Parathyroid adenoma (tissue), 2 donors: ENCODE measurements around the gene KCNK6.
"Not testable (repeated sequence)": the region's sequence is repeated elsewhere in the genome, so short reads cannot be mapped to it uniquely, and the experiment has no call there.

ENCODE experiments used
- H2AFZ ChIP-seq: fragments of 300-600 bp; sonication (generic); one replicate; pipeline ENCODE4 v1.7.0; 2017; ENCODE audit warnings: antibody characterized with exemption, mild to moderate bottlenecking
- H3K27ac ChIP-seq: fragments of 300-600 bp; sonication (generic); one replicate; pipeline ENCODE4 v1.7.0; 2017
- H3K27me3 ChIP-seq: fragments of 300-600 bp; sonication (generic); one replicate; pipeline ENCODE4 v1.7.0; 2017; ENCODE audit warnings: low read length; ENCODE audit not compliant: control insufficient read depth, insufficient read depth
- H3K36me3 ChIP-seq: fragments of 300-600 bp; sonication (generic); one replicate; pipeline ENCODE4 v1.7.0; 2017; ENCODE audit warnings: low read length; ENCODE audit not compliant: control insufficient read depth, insufficient read depth
- H3K4me1 ChIP-seq: fragments of 300-600 bp; sonication (generic); one replicate; pipeline ENCODE4 v1.7.0; 2017; ENCODE audit warnings: control low read depth
- H3K4me2 ChIP-seq: fragments of 300-600 bp; sonication (generic); one replicate; pipeline ENCODE4 v1.7.0; 2017; ENCODE audit warnings: low read length
- H3K4me3 ChIP-seq: fragments of 300-600 bp; sonication (generic); one replicate; pipeline ENCODE4 v1.7.0; 2017; ENCODE audit warnings: low read depth, low read length
- H3K79me2 ChIP-seq: fragments of 300-600 bp; sonication (generic); one replicate; pipeline ENCODE4 v1.7.0; 2017; ENCODE audit warnings: control low read depth
- H3K9ac ChIP-seq: fragments of 300-600 bp; sonication (generic); one replicate; pipeline ENCODE4 v1.7.0; 2017; ENCODE audit warnings: mild to moderate bottlenecking
- H3K9me3 ChIP-seq: fragments of 300-600 bp; sonication (generic); one replicate; pipeline ENCODE4 v1.7.0; 2017; ENCODE audit warnings: low read length; ENCODE audit not compliant: control insufficient read depth
- TF ChIP-seq, protein P1 (sequence below): fragments of 300-600 bp; sonication (generic); IDR thresholded peaks from one replicate; pipeline ENCODE4 v1.7.0; 2017; ENCODE audit warnings: antibody characterized with exemption, mild to moderate bottlenecking
- donor health status: primary hyperparathyroidism.

Gene KCNK6

DNA sequence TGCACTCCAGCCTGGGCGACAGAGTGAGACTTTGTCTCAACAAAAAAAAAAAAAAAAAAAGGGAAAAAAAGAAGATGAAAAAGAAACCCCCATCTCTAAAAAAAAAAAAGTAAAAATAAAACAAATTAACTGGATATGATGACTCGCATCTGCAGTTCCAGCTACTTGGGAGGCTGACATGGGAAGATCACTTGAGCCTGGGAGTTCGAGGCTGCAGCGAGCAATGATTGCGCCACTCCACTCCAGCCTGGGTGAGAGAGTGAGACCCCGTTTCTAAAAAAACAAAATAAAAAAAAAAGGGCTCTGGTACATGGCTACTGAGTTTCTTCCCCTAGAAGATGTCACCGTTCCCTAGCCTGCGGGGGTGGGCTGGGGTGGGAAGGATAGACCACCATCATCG is 13.6 kb downstream of the KCNK6 start:
- H3K36me3 ChIP-seq: no peaks in the 10 kb centered on the region

DNA sequence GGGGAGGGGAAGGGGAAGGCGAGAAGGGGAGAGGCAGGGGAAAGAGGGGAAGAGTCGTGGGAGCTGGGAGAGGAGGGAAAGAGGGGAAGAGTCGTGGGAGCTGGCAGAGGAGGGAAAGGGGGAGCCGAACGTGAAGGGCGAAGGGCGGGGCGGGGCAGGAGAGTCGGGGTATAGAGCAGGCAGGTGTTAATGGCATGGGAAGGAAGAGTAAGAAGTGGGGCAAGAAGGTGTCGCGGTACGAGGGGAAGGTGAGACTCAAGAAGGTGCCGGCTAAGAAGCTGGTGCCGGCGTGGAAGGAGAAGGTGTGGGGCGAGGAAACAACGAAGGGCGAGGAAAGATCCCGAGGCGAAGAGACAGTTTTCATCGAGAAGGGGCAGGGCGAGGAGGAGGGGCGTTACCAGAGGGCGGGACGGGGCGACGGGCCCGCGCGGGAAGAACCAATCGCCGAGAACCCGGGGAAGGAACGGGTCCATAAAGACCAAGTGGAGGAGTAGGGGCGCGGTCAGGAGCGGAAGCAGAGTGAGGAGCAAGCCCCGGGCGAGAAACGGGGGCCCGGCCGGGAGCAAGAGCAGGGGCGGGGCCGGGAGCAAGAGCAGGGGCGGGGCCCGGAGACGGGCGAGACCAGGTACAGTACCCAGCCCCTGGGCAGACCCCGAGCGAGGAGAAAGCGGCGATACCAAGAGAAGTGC is 16.4 kb downstream of the KCNK6 start:
- Histone ChIP-seq H3K4me3 (peak overlapping the region; percentile 99), H3K4me1 (no peaks in the 10 kb centered on the region), H3K9me3 (no peaks in the 10 kb centered on the region), H3K36me3 (no peaks in the 10 kb centered on the region), H3K79me2 (no peaks in the 10 kb centered on the region), H3K9ac (no peak overlapping the region), H3K27me3 (no peaks in the 10 kb centered on the region), H3K27ac (peak overlapping the region; percentile 94), H3K4me2 (peak overlapping the region; percentile 100), H2AFZ (peak overlapping the region; percentile 90)
- TF ChIP-seq, protein P1, sequence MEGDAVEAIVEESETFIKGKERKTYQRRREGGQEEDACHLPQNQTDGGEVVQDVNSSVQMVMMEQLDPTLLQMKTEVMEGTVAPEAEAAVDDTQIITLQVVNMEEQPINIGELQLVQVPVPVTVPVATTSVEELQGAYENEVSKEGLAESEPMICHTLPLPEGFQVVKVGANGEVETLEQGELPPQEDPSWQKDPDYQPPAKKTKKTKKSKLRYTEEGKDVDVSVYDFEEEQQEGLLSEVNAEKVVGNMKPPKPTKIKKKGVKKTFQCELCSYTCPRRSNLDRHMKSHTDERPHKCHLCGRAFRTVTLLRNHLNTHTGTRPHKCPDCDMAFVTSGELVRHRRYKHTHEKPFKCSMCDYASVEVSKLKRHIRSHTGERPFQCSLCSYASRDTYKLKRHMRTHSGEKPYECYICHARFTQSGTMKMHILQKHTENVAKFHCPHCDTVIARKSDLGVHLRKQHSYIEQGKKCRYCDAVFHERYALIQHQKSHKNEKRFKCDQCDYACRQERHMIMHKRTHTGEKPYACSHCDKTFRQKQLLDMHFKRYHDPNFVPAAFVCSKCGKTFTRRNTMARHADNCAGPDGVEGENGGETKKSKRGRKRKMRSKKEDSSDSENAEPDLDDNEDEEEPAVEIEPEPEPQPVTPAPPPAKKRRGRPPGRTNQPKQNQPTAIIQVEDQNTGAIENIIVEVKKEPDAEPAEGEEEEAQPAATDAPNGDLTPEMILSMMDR: no peak

More for the DNA sequence above, 13.6 kb downstream of the KCNK6 start:
- no peaks in the 10 kb centered on the region for H3K27me3 ChIP-seq
- no peak overlapping the region for H3K4me2 ChIP-seq
- no peaks in the 10 kb centered on the region for H3K4me1 ChIP-seq
- no peak overlapping the region for H2AFZ ChIP-seq
- H3K79me2 ChIP-seq: no peaks in the 10 kb centered on the region
- no peak overlapping the region for H3K9ac ChIP-seq
- TF ChIP-seq, protein P1: no peak
- no peak overlapping the region for H3K4me3 ChIP-seq
- H3K27ac ChIP-seq: no peak overlapping the region
- H3K9me3 ChIP-seq: no peaks in the 10 kb centered on the region

DNA sequence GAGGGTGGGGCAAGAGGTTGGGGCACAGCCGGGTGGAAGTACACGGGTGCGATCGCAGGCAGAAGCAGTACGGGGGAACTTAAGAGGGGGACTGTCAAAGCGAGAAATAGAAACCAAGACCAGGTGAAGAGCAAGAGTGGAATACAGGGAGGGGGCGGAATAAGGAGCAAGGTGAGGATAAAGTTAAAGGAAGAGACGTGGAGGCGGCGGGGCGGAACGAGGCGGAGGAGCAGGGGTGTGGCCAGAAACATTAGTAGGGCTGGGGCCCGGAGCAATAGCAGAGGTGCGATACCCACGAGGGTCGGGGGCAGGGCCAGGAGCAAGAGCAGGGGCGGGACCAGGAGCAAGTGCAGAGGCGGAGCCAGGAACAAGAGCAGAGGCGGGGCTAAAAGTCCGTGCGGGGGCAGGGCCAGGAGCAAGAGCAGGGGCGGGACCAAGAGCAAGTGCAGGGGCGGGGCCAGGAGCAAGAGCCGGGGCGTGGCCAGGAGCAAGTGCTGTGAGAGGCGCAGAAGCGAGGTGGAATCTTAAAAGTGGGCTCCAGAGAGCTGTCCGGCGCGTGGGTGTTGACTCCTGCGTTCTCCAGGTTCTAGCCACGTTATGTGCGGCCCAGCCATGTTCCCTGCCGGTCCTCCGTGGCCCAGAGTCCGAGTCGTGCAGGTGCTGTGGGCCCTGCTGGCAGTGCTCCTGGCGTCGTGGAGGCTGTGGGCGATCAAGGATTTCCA is 17.2 kb downstream of the KCNK6 start:
- no peaks in the 10 kb centered on the region for H3K27me3 ChIP-seq
- no peaks in the 10 kb centered on the region for H3K36me3 ChIP-seq
- peak overlapping the region; percentile 90 for H2AFZ ChIP-seq
- H3K79me2 ChIP-seq: no peaks in the 10 kb centered on the region
- TF ChIP-seq, protein P1: no peak
- no peaks in the 10 kb centered on the region for H3K4me1 ChIP-seq
- H3K4me2 ChIP-seq: peak overlapping the region; percentile 100
- no peak overlapping the region for H3K9ac ChIP-seq
- H3K27ac ChIP-seq: peak overlapping the region; percentile 94
- peak overlapping the region; percentile 99 for H3K4me3 ChIP-seq
- H3K9me3 ChIP-seq: no peaks in the 10 kb centered on the region

DNA sequence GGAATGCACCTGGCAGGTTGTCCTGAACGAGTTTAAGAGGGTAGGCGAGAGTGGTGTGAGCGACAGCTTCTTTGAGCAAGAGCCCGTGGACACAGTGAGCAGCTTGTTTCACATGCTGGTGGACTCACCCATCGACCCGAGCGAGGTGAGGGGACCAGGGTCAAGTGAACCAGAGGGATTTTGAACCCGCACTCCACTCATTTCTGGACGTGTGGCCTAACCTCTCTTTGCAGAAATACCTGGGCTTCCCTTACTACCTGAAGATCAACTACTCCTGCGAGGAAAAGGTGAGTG is 17.7 kb downstream of the KCNK6 start:
- H3K27ac ChIP-seq: peak overlapping the region; percentile 94
- H3K4me3 ChIP-seq: peak overlapping the region; percentile 99
- H2AFZ ChIP-seq: peak overlapping the region; percentile 90
- no peaks in the 10 kb centered on the region for H3K9me3 ChIP-seq
- no peaks in the 10 kb centered on the region for H3K27me3 ChIP-seq
- H3K9ac ChIP-seq: no peak overlapping the region
- no peaks in the 10 kb centered on the region for H3K79me2 ChIP-seq
- TF ChIP-seq, protein P1: no peak
- no peaks in the 10 kb centered on the region for H3K4me1 ChIP-seq
- H3K36me3 ChIP-seq: no peaks in the 10 kb centered on the region
- H3K4me2 ChIP-seq: peak overlapping the region; percentile 100

DNA sequence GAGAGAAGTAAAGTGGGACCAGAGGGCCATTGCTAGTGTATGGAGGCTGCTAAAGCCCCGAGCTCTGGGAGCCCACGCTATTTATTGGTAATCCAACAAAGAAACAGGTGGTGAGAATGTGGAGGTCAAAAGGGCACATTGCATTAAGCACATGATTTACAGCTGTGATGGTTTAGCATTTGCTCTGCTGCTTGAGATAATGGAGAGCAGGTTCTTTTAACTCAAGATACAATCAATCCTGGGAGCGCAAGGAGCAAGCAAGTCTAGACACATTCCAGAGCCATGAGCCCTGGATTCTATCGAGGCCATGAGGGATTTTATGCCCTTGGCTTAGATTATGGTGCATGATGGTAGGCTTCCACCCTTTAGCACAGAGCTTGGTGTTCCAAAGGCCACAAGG is 19.4 kb downstream of the KCNK6 start:
- H3K27ac ChIP-seq, H3K27me3 ChIP-seq, H2AFZ ChIP-seq, H3K9me3 ChIP-seq, H3K4me2 ChIP-seq, H3K36me3 ChIP-seq, H3K9ac ChIP-seq, H3K4me1 ChIP-seq, H3K4me3 ChIP-seq, H3K79me2 ChIP-seq: not testable (repeated sequence)
